Stimulated activated naive CD8-positive, alpha-beta T cell treated with anti-CD3 and anti-CD28 coated beads, Interleukin-15, Interleukin-2, amounts not matched to agents 100 U/mL and 50 U/mL, for 24 hours (primary cell): ENCODE measurements around the gene KLHL3.
A peak's percentile ranks its signal among the peaks of the same experiment; 100 is the strongest.

Source experiments
- ATAC-seq: fragments of 150-1000 bp; cut with Tn5 transposase; one replicate; pipeline ENCODE4 v1.10.0; 2021
- DNase-seq: peaks from one replicate; pipeline ENCODE4 v3.0.0; 2021

The KLHL3 gene

DNA sequence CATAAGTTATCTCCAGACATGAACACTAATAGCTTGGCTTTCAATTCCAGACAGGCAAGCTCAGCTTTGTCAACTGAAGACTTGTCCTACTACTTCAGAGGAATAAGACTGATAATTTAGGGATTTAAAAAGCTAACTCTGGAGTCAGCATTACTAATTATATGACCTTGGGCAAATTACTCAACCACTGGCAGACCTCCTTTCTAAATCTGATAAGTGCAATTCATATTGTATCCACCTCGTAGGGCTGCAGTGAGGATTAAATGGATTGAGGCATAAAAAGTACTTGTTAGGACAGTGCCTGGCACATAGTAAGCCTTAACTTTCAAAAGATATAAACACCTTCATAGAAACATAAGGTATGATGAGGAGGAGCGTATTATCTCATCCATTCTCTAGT lies 104.4 kb downstream of the KLHL3 start:
- no peak for DNase-seq
- no peak for ATAC-seq

DNA sequence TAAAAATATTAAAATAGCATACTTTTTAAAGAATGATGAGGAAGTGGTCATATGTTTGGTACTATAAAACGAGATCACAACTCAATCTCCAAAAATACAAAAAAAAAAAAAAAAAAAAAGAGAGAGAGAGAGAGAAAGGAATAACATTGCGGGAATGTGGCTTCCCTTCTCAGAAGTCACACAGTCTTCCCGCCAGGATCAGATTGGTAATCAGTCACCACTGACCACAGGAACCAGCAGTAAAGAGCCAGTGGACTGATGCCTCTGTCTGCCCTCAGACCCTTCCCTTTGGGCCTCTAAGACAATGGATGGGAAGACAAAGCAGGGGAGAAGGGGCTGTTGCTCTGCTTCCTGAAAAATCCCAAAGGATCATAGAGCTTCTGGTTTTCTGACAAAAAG lies 104.9 kb downstream of the KLHL3 start:
- DNase-seq = no peak
- ATAC-seq = no peak

DNA sequence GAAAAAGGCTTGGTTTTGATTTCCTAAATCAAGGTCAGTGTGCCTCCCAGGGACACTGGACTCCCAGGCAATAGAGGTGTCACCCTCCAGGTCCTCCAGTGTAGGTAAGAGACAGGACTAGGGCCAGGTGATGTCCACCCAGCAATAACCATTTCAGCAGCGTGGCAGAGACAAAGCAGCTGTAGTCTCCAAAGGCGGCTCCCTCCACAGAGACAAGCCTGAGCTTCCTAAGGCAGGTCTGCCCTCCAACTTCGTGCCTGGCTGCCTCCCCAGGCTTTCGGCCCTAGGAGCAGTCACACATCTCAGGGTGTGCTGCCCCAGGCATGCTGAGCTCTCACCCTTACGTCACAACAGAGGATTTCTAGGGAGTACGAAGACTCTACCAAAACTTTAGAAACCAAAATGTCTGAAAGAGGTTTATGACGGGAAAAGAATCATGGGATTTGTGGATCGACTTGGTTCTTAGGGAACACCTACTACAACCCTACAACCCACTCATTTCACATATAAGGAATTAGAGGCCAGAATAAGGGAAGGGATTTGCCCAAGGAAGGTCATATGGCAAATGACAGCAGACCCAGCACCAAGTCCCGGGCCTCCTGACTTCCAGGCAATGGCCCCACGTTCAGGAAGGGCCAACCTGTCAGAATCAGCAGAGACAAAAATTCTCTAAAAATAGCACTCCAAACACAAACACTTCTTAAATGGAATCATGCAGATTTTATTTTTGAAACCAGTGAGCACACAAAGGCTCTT lies 105.5 kb downstream of the KLHL3 start:
- DNase-seq (no peak), ATAC-seq (no peak)

DNA sequence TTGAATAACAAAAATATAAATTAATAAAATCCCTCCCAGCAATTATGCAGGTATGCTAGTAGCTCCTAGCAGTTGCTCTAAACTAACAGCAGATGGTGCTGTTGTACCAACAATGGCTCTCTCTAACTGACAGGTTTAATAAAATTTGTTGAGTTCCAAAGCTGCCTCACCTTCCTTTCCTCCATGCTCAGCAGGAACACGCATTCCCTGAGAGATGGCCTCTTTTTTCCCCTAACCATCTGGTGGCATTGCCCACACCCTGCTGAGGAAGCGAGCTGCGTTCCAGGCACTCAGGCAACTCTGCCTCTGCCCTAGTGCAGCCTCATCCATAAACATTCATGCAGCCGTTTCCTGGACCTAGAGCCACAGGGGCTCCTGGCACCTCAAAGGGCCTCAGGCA lies 106.2 kb downstream of the KLHL3 start:
- ATAC-seq (peak; percentile 61), DNase-seq (no peak)

GRCh38 chr5:137627706-137628105 lies 108.2 kb downstream of the KLHL3 start:
- ATAC-seq (no peak), DNase-seq (no peak)

DNA sequence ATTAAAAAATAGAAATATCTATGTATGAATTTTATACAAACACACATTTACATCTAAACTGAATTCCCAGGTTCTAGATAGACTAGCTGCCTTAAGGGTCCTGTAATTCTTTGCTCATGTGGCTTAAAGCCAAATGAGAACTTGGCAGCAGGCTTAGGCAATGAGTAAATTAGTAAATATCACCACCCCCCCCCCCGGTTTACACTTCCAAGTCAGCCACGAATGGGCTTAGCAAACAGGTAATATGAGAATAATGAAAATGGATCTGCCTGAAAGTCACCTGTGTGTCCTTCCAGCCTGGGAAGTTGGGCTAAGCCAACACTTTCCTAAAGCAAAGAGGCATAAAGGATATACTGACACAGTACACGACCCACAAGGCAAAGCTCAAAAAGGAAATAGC lies 108.6 kb downstream of the KLHL3 start:
- no peak for ATAC-seq
- no peak for DNase-seq

DNA sequence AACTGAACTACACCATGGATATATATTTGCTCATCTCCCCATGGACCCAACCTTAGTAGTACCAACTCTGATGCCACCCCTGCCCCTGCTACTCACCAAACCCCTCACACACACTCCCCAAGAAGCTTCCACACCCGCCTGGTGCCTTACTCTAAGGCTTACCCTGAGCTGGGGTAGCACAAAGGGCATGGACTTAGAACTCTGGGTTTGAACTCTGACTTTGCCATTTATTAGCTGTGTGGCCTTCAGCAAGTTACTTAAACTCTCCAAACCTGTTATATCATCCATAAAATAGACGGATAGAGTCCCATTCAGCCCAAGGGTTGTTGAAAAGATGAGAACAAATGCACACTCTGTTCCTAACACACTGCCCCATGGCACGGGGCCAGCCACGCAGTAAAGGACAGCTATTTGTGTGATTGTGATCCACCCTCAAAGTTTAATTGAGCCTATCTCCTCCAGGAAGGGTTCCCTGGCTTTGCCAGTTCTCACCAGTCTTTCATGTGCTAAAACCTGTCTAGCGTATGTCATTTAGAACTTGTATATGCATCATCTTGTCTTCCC lies 111.0 kb downstream of the KLHL3 start:
- no peak for ATAC-seq
- DNase-seq = no peak

DNA sequence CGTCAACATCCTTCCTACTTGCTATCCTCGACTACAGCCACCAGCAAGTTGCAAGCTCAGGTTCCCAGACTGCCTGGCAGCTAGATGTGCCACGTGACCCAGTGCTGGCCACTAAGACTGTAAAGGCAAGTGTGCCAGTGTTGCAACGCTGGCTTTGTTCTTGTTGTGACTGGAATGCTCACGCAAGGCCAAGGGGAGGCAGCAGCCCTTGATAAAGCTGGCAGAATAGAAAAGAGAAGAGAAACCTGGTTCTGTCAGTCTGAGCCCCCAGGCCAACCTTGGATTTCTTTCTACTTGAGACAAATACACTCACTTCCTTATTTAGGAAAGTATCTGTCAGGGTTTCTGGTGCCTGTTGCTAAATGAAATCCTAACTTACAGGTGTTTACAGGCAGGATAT lies 113.0 kb downstream of the KLHL3 start:
- ATAC-seq = no peak

GRCh38 chr5:137621861-137622823 lies 113.7 kb downstream of the KLHL3 start:
- ATAC-seq (no peak), DNase-seq (no peak)

More for the DNA sequence above, 113.0 kb downstream of the KLHL3 start:
- DNase-seq = no peak

DNA sequence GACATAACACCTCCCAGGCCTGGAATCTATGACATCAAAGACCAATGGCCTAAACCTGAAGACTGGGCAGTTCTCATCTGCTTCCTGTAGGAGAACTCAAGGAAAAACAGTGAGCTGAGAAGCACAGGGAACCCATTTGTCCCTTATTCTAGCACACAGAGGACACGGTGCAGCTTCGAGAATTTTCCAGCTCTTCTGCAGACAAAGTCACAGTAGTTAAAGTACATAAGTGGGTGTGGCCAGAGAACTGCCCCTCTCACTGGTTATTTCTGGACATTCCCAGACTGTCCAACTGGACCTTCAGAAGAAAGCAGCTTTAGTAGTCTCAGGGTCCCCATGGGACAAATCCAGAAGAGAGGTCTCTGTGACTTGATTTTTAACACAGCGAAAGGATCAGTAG lies 114.6 kb downstream of the KLHL3 start:
- DNase-seq = no peak
- ATAC-seq = no peak

- DNase-seq (no peak), ATAC-seq (no peak)
These were observed 116.6 kb downstream of the KLHL3 start for GRCh38 chr5:137619191-137619870.

DNA sequence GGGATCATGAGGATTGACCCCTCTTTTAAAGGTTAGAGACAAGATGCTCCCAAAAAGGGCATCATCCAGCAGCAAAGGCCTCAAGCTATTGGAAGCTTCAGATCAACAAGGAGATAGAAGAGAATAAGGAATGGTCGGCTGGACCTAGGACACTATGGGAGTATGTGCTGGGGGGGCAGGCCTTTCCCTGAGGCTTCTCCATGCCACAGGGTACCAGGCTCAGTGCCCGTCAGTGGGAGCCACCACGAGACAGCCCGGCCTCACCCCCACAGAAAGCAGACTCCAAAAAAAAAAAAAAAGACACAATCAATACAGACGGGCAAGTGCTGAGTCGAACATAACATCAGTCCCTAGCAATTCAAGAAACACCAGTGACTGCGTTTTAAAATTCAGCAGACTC lies 117.4 kb downstream of the KLHL3 start:
- ATAC-seq (no peak), DNase-seq (no peak)

DNA sequence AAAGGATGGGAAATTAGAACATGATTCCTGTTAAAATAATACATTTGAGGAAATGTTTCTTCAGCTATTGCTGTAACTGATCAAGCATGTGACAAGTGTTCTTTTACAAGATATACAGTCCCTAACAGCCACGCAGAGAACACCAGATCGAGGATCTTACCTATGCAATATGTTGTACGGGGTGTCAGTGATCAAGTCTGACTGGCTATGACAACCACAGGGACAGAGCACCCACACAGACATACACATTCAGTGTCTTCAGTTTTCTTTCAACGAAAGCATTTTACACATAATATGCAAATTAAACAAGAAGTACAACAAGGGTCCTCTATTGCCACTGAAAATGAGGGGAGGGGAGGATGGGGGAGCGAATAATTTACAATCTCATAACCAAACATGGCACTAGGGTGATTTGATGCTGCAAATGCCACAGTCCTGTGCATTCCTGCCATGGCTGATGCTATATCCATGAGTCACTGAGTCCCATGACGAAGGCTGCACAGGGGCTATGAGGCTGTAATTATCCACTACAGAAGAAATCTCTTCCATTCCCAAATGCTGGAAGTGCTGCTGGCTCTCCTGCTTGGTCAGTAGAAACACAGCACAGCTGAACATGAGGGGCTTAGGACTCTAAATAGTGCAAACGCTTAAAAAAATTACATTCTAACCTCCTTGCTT lies 118.2 kb downstream of the KLHL3 start:
- ATAC-seq (no peak), DNase-seq (no peak)

DNA sequence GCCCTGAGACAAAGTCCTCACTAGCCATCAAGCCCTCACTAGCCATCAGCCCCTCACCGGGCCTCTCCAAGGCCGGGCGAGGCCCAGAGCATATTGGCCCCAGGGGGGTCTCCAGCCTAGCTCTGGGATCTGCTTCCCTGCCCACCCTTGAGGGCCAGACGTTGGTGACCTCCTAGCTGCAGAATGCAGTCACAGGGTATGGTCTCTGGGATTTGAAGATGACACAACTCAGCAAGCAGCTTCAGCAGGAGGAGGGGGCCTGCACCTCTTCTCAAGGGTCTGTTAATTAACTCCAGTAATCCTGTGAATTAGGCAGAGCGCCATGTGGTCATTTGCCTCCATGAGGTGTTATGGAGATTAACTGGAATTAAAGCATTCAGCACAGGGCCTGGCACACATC lies 119.8 kb downstream of the KLHL3 start:
- no peak for ATAC-seq
- DNase-seq = no peak

DNA sequence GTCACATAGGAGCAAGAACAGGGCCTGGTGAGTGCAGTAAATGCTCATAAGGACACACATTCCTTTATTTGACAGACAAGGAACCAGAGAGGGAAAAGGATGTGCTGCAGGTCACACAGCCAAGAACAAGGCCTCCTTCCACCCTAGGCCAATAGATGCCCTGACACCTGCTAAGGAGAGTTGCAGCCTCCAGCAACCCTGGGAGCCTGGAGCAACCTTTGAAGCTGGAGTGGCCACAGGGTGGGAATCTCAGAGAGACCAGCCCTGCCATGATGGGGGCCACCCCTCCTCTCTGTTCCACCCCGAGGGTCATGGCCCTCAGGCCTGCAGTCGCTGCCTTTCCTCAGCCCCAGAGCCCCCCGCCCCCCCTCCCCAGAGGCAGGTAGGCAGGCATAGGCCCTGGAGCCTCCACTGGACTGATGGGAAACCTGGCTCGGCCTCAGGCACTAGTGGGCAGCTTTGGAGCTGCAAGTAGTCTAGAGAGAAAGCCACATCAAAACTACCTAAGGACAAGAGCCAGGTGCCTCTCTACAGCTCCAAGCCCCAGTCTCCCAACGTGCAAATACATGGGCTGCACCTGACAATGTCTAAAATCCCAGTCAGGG lies 120.6 kb downstream of the KLHL3 start:
- no peak for DNase-seq
- no peak for ATAC-seq

DNA sequence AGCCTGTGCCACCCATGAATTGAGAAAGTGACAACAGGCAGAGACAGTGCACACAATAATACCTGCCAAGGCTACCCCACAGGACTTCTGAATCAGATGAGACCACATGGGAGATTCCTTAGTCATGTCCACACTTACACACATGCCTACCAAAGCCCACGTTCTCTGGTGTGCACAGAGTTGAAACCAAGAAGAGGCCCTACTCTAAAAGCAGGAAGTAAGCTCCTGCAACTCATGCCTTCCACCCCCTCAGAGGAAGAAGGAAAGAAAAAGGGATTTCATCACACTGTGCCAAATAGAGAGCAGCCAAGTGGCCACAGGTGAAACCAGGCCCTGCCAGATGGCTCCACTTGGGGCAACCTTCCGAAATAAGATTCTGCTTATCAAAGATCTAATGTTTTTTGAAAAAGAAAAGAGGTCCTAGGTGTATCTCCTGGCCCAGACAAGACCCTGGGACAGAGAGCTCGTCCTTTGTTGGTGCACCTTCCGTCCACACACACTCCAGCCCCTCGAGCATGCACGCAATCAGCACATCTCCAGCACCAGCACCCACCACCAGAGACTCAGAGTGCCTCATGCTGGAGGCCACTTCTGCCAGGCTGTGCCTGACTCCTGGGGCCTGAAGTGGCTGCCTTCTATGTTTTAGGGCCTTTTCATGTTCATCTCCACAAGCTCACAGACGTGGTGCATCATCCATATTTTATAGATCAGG lies 122.2 kb downstream of the KLHL3 start:
- peak; percentile 64 for ATAC-seq
- DNase-seq = no peak

- DNase-seq (no peak), ATAC-seq (no peak)
These were observed 123.3 kb downstream of the KLHL3 start for GRCh38 chr5:137612576-137612975.

GRCh38 chr5:137611794-137612435 lies 124.0 kb downstream of the KLHL3 start:
- no peak for ATAC-seq
- no peak for DNase-seq

GRCh38 chr5:137611011-137611580 lies 124.8 kb downstream of the KLHL3 start:
- no peak for ATAC-seq
- DNase-seq = no peak

DNA sequence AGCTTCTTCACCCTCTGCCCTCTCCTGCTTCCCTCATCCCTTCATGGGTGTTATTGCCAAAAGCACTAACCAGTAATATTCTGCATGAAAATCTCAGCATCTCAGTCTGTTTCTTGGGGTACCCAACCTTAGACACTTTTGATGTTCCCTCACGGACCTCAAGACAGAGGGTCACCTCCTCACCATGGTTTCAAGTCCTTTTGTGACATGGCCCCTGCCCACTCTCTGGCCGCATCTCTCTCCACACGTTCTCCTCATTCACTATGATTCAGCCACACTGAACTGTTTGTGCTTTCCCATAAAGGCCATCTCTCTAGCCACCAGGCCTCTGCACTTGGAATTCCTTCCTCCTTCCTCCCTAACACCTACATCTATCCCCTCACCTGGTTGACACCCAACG lies 125.3 kb downstream of the KLHL3 start:
- no peak for DNase-seq
- no peak for ATAC-seq
